GM18951 (cell line): ENCODE data around the gene WDR27.

Experiments used
- POLR2A ChIP-seq: IDR thresholded peaks from 4 replicates; pipeline ENCODE4 v1.6.1; 2011; ENCODE audit warnings: mild to moderate bottlenecking; ENCODE audit not compliant: insufficient read length, insufficient read depth; ENCODE audit errors: extremely low read depth
- in situ Hi-C: fragments of 300-500 bp; cut with MboI; formaldehyde crosslinking; loops from one replicate; pipeline ENCODE4 v1.12.0; 2022; ENCODE audit warnings: low sequenced_read_pairs, mixed read lengths, inconsistent platforms; ENCODE audit not compliant: unreplicated experiment

Gene WDR27

DNA sequence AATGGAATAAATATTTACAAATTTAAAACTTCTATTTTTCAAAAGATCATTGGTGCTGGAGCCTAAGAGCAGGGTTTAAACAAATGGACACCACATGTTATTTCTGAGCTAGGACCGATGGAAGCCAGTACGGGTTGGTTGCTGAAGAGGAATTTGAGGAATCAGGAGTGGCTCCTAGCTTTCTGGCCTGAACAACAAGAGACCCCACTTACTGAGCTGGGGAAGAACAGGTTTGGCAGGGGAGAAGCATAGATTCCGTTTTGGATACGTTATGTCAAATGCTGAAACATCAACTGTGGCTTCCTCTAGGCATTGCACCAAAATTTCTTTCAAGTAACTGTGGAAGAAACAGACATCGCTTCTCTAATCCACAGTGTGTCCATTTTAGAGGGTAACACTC, 6.7 kb downstream of the WDR27 start:
- TF ChIP-seq POLR2A: no peak
- in situ Hi-C loops: no loop called here

DNA sequence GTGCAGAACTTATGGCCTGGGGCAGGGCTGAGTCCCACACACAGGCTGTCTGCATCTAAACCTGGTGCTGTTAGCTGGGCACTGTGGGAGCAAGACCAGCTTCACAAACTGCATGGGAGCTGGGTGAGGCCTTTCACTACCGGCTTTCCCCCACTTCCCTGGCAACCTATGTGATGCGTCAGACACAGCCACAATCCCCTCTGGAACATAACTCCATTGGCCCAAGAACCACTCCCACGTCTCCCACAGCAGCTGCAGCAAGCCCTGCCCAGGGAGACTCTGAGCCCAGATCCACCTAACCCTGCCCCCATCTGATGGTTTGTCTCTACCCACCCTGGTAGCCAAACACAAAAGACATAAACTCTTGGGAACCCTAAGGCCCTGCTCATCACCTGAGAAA, 9.3 kb downstream of the WDR27 start:
- in situ Hi-C loops: no loop called here
- TF ChIP-seq POLR2A: no peak

DNA sequence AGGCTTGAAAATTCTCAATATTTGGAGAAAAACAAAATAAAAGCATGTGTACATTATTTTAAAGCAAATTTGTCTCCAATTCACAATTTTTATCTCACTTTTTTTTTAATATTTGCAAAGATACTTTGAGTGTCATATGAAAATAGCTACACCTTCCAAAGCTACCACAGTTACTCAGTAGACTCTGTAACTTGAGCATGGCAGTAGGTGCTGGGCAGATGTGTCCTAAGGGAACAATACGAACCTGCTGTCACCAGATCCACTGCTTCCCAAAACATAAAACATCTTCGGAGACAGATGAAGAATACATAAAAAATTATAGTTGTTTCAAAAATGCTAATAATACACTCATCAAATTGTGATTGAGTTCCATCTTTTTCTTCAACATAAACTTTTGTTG, 10.6 kb downstream of the WDR27 start:
- TF ChIP-seq POLR2A: no peak
- in situ Hi-C loops: no loop called here

DNA sequence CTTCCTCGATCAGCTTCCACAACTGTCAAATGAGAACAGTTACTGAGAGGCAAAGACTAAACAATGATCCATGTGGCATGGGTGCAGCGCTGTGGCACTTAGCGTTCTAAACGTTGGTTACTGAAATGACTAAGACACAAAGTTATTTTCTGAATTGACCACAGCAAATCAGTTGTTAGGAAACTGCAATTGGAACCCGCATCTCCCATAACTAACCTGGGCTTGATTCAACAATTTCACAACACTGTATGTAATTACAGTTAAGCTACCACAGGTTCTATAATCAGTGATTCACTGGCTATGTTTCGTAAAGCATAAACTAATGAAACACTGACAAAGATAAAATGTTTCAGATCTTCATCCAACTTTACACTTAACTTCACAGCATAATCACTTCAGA, 12.5 kb downstream of the WDR27 start:
- in situ Hi-C loops: no loop called here
- TF ChIP-seq POLR2A: no peak

DNA sequence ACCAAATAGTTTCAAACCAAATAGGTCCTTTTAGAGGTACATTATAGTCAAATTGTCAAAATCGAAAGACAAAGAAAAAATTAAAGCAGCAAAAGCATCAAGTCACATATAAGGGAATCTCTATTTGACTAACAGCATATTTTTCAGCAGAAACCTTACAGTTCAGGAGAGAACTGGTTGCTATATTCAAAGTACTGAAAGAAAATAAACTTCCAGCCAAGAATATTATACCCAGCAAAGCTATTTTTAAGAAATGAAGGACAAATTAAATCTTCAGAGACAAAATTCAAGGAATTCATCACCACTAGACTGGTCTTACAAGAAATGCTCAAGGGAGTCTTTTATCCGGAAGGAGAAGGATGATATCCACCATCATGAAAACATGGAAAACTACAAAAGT, 16.0 kb downstream of the WDR27 start:
- TF ChIP-seq POLR2A: no peak
- in situ Hi-C loops: no loop called here

DNA sequence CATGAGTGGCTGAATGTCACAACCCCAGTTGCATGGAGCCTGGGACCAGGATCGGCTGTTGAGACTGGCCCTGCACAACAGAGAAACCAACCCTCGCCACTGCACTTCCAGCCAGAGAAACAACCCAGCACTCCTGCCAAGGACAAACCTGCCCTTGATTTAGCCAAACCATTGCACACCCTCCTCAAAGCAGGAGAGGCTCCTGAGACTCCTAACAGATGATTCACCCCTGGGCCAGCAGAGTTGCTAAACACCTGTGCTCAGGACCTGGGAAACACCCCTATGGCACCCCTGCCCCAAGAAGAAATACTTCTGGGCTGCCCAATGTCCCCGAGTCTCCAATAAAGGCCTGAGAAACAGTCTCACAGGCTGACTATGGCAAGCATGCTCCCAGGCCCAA, 17.8 kb downstream of the WDR27 start:
- in situ Hi-C loops: no loop called here
- no peak for TF ChIP-seq POLR2A

DNA sequence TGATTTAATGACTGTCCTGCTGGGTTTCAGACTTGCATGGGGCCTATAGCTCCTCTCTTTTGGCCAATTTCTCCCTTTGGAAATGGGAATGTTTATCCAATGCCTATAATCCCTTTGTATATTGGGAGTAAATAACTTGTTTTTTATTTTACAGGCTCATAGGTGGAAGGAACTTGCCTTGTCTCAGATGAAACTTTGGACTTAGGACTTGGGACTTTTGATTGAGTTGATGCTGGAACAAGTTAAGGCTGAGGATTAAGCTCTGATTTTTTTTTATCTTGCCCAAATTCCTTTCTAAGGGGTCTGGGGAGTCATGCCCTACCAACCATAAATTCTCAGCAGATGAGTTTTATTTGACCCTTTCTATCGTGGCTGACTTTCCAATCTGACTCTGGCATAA, 23.5 kb downstream of the WDR27 start:
- in situ Hi-C loops: no loop called here
- no peak for TF ChIP-seq POLR2A

DNA sequence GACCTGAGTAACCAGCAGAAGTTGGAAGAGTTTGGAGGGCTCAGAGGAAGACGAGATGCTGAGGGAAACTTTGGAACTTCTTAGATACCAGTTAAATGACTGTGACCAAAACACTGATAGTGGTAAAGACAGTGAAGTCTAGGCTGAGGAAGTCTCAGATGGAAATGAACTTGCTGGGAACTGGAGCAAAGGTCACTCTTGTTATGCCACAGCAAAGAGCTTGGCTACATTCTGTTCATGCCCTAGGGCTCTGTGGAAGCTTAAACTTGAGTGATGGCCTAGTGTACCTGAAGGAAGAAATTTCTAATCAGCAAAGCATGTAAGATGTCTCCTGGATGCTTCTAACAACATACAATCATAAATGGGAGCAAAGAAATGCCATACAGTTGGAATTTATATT, 24.7 kb downstream of the WDR27 start:
- TF ChIP-seq POLR2A: no peak
- in situ Hi-C loops: no loop called here

DNA sequence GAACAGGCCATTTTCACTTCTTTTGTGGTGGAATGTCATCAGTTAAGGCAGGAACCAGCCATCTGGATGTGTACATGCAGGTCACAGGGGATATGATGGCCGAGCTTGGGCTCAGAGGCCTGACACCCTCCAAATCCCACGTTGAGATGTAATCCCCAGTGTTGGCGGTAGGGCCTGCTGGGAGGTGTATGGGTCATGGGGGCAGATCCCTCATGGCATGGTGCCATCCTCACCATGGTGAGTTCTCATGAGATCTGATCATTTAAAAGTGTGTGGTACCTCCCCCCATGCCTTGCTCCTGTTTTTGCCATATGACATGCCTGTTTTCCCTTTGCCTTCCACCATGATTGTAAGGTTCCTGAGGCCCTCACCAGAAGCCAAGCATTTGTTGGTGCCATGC, 26.8 kb downstream of the WDR27 start:
- in situ Hi-C loops: no loop called here
- no peak for TF ChIP-seq POLR2A

DNA sequence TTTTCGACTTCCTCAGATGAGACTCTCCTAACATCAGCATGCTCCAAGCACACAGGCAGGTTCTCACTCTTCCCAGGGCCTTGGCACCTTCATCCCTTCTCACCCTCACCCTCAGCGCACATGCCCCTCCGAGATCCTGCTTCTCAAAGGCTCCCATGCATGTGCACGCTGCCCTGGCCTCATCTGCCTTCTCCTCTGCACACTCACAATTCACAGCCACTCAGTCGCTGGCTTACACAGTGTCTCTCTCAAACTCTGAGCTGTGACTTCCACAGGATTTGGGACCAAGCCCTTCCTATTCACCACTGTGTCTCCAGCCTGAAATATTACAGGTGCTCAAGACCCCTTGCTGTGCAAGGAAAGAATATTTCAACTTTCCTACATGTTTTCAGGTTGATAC, 30.3 kb downstream of the WDR27 start:
- no peak for TF ChIP-seq POLR2A
- in situ Hi-C loops: no loop called here

DNA sequence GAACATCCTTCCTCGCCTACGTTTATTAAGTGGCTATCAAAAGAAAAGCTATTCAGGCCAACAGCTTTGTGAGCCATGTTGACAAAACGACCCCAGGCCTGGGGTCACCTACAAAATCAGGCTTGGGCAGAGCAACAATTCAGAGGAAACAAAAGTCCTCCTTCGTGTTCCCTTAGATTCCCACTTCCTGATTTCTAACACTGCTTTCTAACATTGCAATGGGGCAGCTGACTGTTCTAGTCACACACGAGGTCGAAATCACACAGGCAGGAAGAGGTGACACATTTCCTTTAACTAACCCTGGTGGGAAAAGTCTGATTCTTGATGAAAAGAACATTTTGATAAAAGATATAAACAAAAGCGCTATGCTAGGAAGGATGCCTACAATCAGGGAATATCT, 31.9 kb downstream of the WDR27 start:
- TF ChIP-seq POLR2A: no peak
- in situ Hi-C loops: no loop called here

DNA sequence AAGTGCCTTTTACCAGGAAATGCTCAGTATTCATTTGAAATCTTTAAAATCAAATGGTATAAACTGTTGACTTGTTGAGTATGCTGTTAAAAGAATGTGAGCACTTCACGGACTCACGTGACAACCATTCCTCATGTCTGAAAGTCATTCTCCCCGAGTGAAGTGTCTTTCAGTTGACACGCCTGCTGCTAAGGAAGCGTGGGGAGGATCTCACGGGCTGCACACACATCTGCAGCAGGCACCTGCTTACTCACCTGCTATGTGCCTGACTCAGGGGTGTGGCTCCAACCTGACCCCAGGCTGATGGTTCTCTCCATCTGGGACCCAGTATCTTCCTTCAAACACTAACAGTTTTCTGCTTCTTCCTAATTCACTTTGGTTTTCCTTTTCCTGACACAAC, 32.7 kb downstream of the WDR27 start:
- in situ Hi-C loops: no loop called here
- no peak for TF ChIP-seq POLR2A

DNA sequence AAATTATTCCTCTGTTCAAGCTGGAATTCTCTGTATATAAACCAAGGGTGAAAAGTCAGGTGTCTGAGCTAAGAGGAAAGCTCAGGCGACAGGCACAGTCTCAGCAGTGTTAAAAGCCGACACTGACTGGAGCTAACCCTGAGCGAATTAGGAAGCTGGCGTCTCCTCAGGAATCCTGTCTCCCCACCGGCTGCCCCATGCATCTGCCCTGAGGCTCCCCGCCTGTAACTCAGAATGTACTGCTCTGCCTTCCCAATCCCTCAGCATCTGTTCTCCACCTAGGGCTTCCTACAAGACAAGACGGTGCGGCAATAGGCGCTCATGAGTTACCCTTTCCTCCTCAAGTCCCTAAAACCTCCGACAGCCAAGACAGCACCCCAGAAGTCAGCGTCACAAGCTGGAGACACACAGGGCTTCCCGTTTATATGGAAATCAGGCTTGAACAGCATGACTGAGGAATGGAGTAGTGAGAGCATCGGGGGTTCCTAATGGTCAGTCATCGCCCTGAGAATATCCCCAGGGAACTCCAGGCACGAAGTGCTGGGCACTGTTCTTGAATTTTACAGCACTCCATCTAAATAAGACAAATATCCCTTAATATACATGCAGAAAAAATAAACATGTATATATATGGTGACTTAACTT, 33.5 kb downstream of the WDR27 start:
- no peak for TF ChIP-seq POLR2A
- in situ Hi-C loops: no loop called here

DNA sequence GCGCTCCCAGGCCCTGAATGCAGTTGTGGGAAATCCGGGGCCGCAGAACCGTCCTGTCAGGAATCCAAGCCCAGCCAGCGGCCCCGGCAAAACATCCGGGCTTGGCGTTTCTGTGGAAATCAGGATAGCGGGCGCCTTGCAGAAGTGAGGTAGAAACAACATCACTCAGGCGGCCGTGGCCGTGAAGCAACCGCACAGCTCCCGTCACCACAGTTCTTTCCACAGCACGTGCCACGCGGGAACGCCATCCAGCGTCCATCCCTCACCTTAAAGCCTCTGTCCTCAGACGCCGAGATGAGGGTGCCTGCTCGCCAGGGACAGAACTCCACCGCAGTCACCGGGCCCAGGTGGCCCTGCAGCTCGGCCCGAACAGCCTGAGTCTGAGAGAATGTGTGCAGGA, 34.1 kb downstream of the WDR27 start:
- in situ Hi-C loops: no loop called here
- TF ChIP-seq POLR2A: no peak

DNA sequence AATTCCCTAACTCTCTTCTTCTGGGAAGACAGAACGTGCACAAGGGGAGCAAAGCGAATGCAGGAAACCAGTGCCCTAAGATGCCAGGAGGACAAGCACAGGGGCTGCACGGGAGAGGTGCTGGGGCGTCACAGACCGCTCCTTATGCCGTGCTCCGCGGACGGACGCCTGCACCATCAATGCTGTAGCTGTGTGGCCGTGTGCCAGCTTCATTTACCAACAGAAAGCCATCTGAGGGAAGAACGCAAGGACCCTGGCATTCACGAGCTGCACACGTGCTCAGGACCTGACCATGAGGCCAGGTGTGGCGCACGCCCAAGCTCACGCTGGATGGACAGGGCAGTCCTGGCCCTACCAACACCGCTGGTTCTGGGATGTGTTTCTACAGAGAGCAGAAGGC, 35.4 kb downstream of the WDR27 start:
- no peak for TF ChIP-seq POLR2A
- in situ Hi-C loops: no loop called here
